Activated CD4-positive, alpha-beta T cell treated with anti-CD3 and anti-CD28 coated beads for 48 hours (primary cell): ENCODE data around the gene PLA2G4D.
"Not testable (repeated sequence)": the region's sequence is repeated elsewhere in the genome, so short reads cannot be mapped to it uniquely, and the experiment has no call there.

Experiments
- DNase-seq: peaks from one replicate; pipeline ENCODE4 v3.0.0-alpha.2; 2020

PLA2G4D gene

GRCh38 chr15:42123546-42123945, 29.2 kb upstream of the PLA2G4D start:
- no peak for DNase-seq

DNA sequence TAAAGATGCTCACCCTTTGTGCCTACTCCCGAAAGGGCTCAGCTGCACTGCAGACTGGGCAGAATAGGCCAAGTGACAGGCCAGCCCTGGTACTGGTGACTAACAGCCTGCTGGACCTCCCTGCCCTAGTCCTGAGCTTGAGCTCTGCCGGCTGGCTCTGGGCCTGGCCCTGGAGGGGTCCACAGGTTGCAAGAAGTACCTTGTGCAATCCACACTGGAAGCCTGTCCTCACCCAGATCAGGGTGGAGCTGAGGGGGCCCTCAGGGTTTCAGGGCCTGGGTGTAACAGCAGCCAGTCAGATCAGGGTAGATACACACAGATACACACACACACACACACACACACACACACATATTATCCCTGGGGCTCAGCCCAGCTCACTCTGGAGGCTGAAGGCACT, 27.3 kb upstream of the PLA2G4D start:
- no peak for DNase-seq

DNA sequence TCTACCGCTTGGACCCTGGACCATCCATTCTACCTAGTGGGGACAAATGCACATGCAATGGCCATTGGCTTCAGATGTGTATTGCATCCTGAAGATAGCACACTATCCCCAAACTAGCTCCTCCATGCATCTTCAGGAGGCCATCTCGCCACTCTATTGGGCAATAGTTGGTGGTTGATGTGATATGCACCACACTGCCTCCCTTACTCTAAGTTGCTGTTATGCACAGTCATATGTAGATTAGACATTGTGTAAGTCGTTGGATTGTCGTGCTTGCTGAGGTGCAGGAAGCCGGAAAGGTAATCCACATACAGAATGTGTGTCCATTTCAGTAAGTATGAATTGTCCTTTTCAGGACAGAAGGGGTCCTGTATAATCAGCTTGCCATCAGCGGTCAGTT, 26.7 kb upstream of the PLA2G4D start:
- DNase-seq: no peak

DNA sequence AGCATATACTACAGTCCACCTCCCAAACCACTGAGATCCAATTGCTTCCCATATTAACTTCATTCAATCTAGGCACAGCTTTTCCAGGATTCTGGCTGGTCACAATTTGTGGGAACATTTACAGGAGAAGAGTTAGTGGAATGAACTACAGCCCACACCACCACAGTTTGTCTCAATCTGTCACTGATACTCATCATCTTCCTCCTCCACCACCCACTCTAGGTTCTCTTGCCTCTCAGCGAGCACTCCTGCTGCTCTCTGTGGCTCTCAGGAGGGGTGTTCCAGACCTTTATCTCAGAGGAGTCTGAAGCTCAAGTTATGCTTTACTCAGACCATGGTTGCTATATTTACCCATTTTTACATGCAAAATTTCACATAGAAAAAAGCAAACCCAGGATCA, 25.9 kb upstream of the PLA2G4D start:
- no peak for DNase-seq

DNA sequence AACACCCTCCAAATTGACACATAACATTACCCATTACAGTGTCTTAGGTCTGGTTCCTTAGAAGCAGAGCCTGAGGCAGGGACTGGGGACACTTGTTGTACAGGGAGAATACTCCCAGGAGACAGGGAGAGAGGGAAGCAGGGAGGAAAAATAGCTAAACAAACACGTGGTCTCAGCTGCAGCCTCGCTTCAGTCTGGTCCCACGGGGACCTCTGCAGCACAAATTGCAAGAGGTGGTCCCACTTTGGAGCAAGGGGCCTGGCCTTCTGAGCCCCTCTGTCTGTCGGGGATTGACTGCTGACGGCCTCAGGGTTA, 25.0 kb upstream of the PLA2G4D start:
- no peak for DNase-seq

GRCh38 chr15:42118650-42119445, 24.5 kb upstream of the PLA2G4D start:
- no peak for DNase-seq

DNA sequence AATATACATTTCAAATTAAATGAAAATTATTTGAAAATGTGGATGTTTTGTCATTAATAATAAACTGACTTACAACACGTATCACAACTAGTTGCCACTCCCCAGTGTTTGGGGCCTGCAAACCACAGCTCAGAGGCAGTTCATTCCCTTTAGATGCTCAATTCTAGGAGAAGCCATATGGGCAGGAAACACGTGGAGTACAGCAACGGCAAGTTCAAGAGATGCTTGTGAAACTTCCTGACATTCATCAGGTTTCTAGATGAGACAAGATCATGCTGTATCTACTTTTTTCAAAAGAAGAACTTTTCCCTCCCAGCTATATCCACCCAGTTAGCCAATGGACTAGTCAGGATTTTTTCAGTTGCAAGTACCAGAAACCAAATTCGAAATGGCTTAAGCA, 17.6 kb upstream of the PLA2G4D start:
- no peak for DNase-seq

- no peak for DNase-seq
Measured at GRCh38 chr15:42110367-42110766, 16.0 kb upstream of the PLA2G4D start.

GRCh38 chr15:42108806-42109205, 14.4 kb upstream of the PLA2G4D start:
- DNase-seq: no peak

- DNase-seq: no peak
Measured at GRCh38 chr15:42108189-42108588, 13.8 kb upstream of the PLA2G4D start.

- DNase-seq: peak; percentile 77
Measured at GRCh38 chr15:42107473-42107872, 13.1 kb upstream of the PLA2G4D start.

DNA sequence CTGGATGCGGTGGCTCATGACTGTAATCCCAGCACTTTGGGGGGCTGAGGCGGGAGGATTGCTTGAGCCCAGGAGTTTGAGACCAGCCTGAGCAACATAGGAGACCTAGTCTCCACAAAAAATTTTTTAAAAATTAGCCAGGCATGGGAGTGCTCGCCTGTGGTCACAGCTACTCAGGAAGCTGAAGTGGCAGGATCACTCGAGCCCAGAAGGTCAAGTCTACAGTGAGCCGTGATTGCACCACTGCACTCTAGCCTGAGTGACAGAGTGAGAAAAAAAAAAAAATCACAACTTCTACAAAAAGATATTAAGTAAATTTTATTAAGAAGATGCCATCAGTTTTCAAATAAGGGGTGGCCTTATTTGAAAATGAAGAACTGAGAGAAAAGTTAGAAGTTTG, 11.9 kb upstream of the PLA2G4D start:
- DNase-seq: no peak

DNA sequence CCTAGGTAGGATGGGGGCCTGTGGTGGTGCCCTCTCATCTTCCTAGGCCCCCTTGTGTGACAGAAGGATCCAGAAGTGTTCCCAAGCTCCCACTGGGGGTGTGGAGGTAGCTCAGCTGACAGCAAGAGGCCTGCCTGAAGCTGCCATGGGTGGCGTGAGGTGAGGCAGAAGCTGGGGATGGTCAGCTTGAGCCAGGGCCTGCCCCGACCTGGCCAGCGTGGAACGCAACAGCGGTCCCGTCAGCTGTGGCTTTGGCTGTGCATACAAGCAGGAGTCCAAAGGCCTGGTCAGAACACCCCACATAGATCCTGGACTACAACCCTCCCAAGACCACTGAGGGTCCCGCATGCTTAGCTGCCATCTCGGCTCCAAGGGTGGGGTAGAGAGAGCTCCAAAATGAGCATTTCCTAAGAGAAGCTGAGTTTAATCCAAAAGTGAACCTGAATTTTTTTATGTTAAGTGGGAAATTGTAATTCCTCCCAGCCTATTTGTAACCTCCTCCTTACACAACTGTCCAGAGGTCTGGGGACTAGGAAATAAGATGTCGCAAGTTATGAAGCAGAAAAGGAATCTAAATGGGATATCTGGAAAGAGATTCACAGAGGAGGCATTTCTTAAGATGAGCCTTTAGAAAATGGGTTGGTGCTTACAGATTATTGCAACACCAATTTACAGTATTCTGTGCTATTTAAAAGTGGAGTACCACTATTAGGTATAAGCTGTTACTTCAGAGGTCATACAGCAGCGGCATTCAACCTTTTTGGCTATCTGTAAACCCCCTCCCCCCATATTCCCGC, 9.9 kb upstream of the PLA2G4D start:
- DNase-seq: no peak

DNA sequence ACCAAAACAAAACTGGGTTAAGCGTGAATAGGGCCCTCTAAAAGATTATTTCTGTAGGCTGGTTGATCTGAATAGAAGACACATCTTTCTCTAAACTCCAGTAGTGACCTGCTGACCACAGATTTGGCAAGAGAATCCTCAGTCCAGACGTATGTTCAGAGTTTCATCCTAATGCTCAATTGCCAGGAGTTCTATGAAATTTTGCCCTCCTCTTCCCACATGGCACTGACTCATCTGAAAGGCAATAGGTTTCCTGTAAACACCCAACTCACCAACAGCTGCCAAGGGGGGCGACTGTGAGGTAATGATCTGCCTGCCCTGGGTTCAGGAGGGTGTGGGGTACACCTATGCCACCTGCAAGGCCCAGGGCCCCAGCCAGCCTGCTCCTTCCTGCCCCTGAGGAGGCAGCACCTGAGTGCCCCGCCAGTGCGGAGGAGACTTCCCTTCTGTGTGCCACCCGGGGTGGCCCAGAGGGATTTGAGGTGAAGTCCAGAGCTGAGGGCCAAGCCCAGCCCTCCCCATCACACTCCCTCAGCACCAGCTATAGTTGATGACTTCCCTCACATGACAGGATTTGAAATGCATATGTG, 8.4 kb upstream of the PLA2G4D start:
- no peak for DNase-seq

DNA sequence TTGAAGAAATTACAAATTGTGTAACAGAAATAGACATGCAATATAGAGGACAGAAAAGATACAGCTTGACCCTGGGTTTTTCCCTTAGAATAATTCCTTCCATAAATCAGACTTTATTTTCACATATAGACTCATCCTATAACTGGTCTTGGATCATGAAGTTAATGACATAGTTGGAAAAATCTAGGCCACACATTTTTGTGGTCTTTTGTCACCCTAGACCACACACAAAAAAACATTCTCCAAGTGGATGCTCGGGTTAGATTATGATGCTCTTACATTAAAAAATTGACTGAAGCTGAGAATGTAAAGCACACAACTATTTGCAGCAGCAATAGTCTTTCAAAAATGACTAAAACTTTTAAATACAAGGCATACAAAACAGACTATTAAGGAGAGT, 7.5 kb upstream of the PLA2G4D start:
- DNase-seq: no peak

DNA sequence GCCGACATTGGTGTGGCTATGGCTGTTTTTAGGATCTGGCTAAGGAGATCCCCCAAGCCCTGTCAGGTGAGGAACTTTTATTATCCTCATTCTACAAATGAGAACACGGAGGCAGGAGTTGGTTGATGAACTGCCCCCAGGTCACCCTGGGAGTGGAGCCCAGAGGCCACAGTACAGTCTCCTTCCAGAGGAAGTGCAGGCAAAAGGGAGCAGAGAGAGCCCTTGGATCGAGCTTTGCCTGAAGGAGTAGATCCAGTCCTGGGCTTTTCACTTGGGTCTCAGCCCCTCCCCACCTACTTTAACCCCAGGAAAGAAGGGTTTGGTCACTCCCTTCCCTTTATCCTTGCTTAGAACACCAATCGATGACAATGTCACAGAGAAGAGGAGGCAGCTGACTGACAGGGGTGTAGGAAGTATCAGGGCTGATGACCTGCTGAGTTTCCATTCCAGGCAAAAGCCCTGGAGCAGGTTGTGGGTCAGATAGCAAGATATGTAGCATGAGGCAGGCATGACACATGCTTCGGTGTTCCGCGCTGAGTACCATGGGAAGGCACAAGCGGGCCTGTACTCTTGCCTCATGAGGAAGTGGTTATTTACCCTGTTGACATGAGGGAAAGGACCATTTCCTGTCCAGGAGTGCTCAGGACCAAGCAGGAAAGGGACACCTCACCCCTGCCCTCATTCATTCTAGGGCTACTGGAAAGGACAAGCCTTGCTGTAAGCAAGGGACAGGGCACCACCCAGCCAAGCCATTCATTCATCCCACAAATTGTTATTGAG, 5.8 kb upstream of the PLA2G4D start:
- no peak for DNase-seq

- DNase-seq: no peak
Measured at GRCh38 chr15:42097018-42097417, 2.7 kb upstream of the PLA2G4D start.

DNA sequence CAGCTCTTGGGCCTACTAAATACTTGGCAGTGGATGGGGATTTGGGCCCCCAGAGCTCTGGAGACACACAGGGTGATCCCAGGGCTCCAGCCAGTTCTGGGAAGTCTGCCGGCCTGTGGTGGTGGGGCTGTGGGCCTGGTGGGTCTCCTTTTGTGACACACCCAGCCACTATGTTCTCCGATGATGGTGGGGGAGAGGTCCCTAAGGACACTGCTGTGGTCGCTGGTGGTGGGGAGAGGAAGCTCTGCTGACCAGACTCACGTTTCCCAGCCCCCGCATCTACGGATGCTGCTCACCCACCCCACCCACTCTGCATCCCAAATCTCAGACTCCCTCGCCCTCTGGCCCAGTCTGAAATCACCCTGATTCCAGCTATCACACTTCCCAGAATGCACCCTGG, 396 bp downstream of the PLA2G4D start:
- no peak for DNase-seq

DNA sequence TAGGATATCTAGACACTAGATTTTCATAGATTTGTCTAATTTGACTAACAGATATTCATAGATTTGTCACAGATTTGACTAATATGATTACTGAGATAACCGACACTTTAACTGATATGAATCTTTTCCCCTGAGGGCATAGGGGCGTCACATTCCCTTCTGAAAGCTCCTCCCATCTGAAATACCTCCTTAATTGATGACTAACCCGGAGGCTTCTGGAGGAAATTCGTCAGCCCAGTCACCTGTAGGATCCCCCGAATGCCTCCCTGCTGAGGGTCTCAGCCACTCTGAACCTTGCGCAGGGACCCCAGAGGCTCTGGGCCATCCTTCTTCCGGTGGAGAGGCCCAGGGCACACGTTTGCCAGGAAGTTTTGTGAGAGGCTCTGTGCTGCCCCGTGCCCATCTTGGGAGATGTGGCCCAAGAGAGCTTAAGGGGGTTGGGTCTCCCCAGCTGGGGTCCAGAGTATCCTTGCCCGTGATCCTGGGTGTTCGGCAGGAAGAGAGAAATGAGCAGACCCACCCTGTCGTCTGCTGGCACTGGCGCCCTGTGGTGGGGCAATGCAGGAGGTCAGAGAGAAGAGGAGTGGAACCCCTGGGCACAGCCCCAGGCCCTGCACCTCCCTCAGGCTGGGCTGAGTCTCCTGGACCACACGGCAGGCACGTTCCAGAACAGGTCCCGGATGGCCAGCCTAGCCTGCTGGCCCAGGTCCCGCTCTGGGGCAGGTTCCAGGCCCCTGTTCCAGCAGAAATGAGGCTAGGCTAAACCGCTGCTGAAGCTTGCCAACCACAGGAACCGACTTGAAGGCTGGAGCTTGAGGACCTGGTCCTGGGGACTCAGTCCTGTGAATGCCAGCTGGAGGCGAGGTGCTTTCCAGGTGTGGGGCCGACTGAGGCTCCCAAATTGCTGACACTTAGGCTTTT, 1.7 kb downstream of the PLA2G4D start:
- peak; percentile 27 for DNase-seq

DNA sequence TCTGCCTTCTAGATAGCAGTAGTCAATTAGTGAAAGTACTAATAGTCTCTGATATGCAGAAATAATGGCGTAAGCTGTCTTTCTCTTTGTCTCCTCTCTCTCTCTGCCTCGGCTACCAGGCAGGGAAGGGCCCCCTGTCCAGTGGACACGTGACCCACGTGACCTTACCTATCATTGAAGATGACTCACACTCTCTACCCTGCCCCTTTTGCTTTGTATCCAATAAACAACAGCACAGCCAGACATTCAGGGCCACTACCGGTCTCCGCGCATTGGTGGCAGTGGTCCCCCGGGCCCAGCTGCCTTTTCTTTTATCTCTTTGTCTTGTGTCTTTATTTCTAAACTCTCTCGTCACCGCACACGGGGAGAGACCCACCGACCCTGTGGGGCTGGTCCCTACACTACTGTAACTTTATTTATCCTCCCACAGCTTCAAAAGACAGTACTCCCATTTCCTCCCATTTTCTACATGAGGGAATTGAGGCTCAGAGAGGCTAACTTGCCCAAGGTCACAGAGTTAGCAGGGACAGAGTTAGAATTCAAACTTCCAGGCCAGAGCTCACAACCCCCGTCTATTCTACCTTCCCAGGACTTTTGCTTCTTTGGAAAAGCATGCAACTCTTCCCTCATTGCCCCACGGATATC, 2.5 kb downstream of the PLA2G4D start:
- DNase-seq: not testable (repeated sequence)

DNA sequence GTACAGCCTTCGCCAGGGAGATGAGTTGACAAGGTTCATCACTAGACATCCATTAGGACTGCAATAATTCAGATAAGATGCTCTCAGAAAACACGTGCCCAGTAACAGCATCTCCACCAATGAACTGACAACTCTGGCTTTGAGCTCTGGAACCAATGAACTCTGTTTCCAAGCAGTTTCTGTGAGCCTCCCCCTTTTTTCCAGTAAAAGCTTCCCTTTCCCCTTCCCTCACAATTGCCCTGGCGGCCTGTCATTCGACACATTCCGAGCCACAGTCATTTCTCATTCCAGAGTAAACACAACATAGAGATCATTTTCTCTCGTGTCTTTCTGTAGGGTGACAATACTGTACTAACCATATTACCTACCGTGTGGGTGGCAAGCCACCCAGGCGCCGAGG, 3.6 kb downstream of the PLA2G4D start:
- no peak for DNase-seq

DNA sequence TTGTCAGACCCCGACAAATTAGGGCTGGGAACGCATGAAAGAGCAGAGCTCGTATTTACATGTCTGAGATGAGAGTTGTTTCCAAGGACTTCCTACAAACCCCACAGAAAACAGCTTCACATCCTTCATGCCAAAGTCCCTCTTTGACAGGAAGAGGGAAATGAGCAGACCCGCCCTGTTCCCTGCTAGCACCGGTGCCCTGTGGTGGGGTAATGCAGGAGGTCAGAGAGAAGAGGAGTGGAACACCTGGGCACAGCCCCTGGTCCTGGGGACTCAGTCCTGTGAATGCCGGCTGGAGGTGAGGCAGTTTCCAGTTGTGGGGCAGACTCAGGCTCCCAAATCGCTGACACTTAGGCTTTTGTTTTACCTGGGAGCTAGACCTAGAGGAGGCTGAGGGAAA, 4.0 kb downstream of the PLA2G4D start:
- DNase-seq: no peak
